ENCODE results near the gene COL21A1. TPM values are rescaled to one million over a fixed set of nuclear protein-coding genes. Genes with fewer than 3 reads are reported as not detected.
"Not testable (repeated sequence)": the region's sequence is repeated elsewhere in the genome, so short reads cannot be mapped to it uniquely, and the experiment has no call there.

Gene COL21A1
- total and polyA plus RNA-seq, 2 donors: 16.8 to 151 TPM

- Histone ChIP-seq H3K4me1 (ENCODE audit: insufficient read depth) (no peaks in the 10 kb centered on the region), H3K36me3 (ENCODE audit: insufficient read depth) (no peaks in the 10 kb centered on the region), H3K27ac (ENCODE audit: low read depth) (no peak overlapping the region), H3K4me3 (ENCODE audit: low read depth, low read length) (no peak overlapping the region)
- no peak for DNase-seq (ENCODE audit: extremely low spot score)
- WGBS: 57% methylated on average over 5 of the region's 5 CpGs
These were observed 16.4 kb upstream of the COL21A1 start for GRCh38 chr6:56263596-56264315.

- H3K4me3 ChIP-seq (ENCODE audit: low read depth, low read length); DNase-seq (ENCODE audit: extremely low spot score); H3K4me1 ChIP-seq (ENCODE audit: insufficient read depth); H3K36me3 ChIP-seq (ENCODE audit: insufficient read depth); H3K27ac ChIP-seq (ENCODE audit: low read depth): not testable (repeated sequence)
These were observed 13.2 kb upstream of the COL21A1 start for GRCh38 chr6:56260593-56260992.

GRCh38 chr6:56259234-56260077, 12.1 kb upstream of the COL21A1 start:
- 71% methylated on average over 3 of the region's 3 CpGs for WGBS
- no peaks in the 10 kb centered on the region for H3K4me1 ChIP-seq (ENCODE audit: insufficient read depth)
- DNase-seq (ENCODE audit: extremely low spot score): no peak

GRCh38 chr6:56255349-56255748, 8.0 kb upstream of the COL21A1 start:
- Histone ChIP-seq H3K4me1 (ENCODE audit: insufficient read depth) (no peaks in the 10 kb centered on the region), H3K27ac (ENCODE audit: low read depth) (no peak overlapping the region), H3K4me3 (ENCODE audit: low read depth, low read length) (no peak overlapping the region), H3K36me3 (ENCODE audit: insufficient read depth) (no peaks in the 10 kb centered on the region)
- 81% methylated on average over 1 of the region's 1 CpG for WGBS
- DNase-seq (ENCODE audit: extremely low spot score): no peak

More at GRCh38 chr6:56259234-56260077, 12.1 kb upstream of the COL21A1 start:
- no peak overlapping the region for H3K27ac ChIP-seq (ENCODE audit: low read depth)
- H3K4me3 ChIP-seq (ENCODE audit: low read depth, low read length): no peak overlapping the region
- no peaks in the 10 kb centered on the region for H3K36me3 ChIP-seq (ENCODE audit: insufficient read depth)

GRCh38 chr6:56250266-56250665, 2.9 kb upstream of the COL21A1 start:
- Histone ChIP-seq H3K4me1 (ENCODE audit: insufficient read depth) (no peaks in the 10 kb centered on the region), H3K27ac (ENCODE audit: low read depth) (no peak overlapping the region), H3K36me3 (ENCODE audit: insufficient read depth) (no peaks in the 10 kb centered on the region), H3K4me3 (ENCODE audit: low read depth, low read length) (no peak overlapping the region)
- 45% methylated on average over 2 of the region's 2 CpGs for WGBS
- DNase-seq (ENCODE audit: extremely low spot score): no peak

- 27% methylated on average over 12 of the region's 12 CpGs for WGBS
- Histone ChIP-seq H3K36me3 (ENCODE audit: insufficient read depth) (no peaks in the 10 kb centered on the region), H3K27ac (ENCODE audit: low read depth) (no peak overlapping the region), H3K4me1 (ENCODE audit: insufficient read depth) (no peaks in the 10 kb centered on the region), H3K4me3 (ENCODE audit: low read depth, low read length) (peak overlapping the region; percentile 35)
- DNase-seq (ENCODE audit: extremely low spot score): no peak
These were observed 308 bp upstream of the COL21A1 start for GRCh38 chr6:56247654-56248122.

GRCh38 chr6:56246541-56246880, 869 bp downstream of the COL21A1 start:
- DNase-seq (ENCODE audit: extremely low spot score): no peak
- Histone ChIP-seq H3K4me3 (ENCODE audit: low read depth, low read length) (peak overlapping the region; percentile 35), H3K4me1 (ENCODE audit: insufficient read depth) (no peaks in the 10 kb centered on the region), H3K27ac (ENCODE audit: low read depth) (no peak overlapping the region), H3K36me3 (ENCODE audit: insufficient read depth) (no peaks in the 10 kb centered on the region)
- WGBS: 19% methylated on average over 5 of the region's 5 CpGs

GRCh38 chr6:56245903-56246351, 1.5 kb downstream of the COL21A1 start:
- H3K4me1 ChIP-seq (ENCODE audit: insufficient read depth): no peaks in the 10 kb centered on the region
- peak; percentile 53 for DNase-seq (ENCODE audit: extremely low spot score)
- 10% methylated on average over 2 of the region's 2 CpGs for WGBS
- no peaks in the 10 kb centered on the region for H3K36me3 ChIP-seq (ENCODE audit: insufficient read depth)
- no peak overlapping the region for H3K27ac ChIP-seq (ENCODE audit: low read depth)
- H3K4me3 ChIP-seq (ENCODE audit: low read depth, low read length): no peak overlapping the region

- Histone ChIP-seq H3K27ac (ENCODE audit: low read depth) (no peak overlapping the region), H3K4me1 (ENCODE audit: insufficient read depth) (no peaks in the 10 kb centered on the region), H3K4me3 (ENCODE audit: low read depth, low read length) (no peak overlapping the region), H3K36me3 (ENCODE audit: insufficient read depth) (no peaks in the 10 kb centered on the region)
- WGBS: 92% methylated on average over 3 of the region's 3 CpGs
- DNase-seq (ENCODE audit: extremely low spot score): no peak
These were observed 2.7 kb downstream of the COL21A1 start for GRCh38 chr6:56244528-56245253.

- Histone ChIP-seq H3K27ac (ENCODE audit: low read depth) (no peak overlapping the region), H3K4me1 (ENCODE audit: insufficient read depth) (no peaks in the 10 kb centered on the region), H3K4me3 (ENCODE audit: low read depth, low read length) (no peak overlapping the region), H3K36me3 (ENCODE audit: insufficient read depth) (no peaks in the 10 kb centered on the region)
- no peak for DNase-seq (ENCODE audit: extremely low spot score)
These were observed 3.3 kb downstream of the COL21A1 start for GRCh38 chr6:56244089-56244488.

GRCh38 chr6:56243518-56244070, 3.8 kb downstream of the COL21A1 start:
- H3K4me3 ChIP-seq (ENCODE audit: low read depth, low read length): no peak overlapping the region
- no peak for DNase-seq (ENCODE audit: extremely low spot score)
- WGBS: 54% methylated on average over 2 of the region's 2 CpGs
- no peaks in the 10 kb centered on the region for H3K36me3 ChIP-seq (ENCODE audit: insufficient read depth)
- no peak overlapping the region for H3K27ac ChIP-seq (ENCODE audit: low read depth)
- H3K4me1 ChIP-seq (ENCODE audit: insufficient read depth): no peaks in the 10 kb centered on the region

GRCh38 chr6:56242346-56242745, 5.0 kb downstream of the COL21A1 start:
- no peaks in the 10 kb centered on the region for H3K36me3 ChIP-seq (ENCODE audit: insufficient read depth)
- no peak overlapping the region for H3K27ac ChIP-seq (ENCODE audit: low read depth)
- no peak overlapping the region for H3K4me3 ChIP-seq (ENCODE audit: low read depth, low read length)
- no peaks in the 10 kb centered on the region for H3K4me1 ChIP-seq (ENCODE audit: insufficient read depth)
- WGBS: 13% methylated on average over 2 of the region's 2 CpGs
- no peak for DNase-seq (ENCODE audit: extremely low spot score)

GRCh38 chr6:56241124-56241802, 6.1 kb downstream of the COL21A1 start:
- H3K27ac ChIP-seq (ENCODE audit: low read depth): no peak overlapping the region
- no peak overlapping the region for H3K4me3 ChIP-seq (ENCODE audit: low read depth, low read length)
- H3K36me3 ChIP-seq (ENCODE audit: insufficient read depth): no peaks in the 10 kb centered on the region
- DNase-seq (ENCODE audit: extremely low spot score): no peak
- WGBS: 67% methylated on average over 5 of the region's 5 CpGs
- no peaks in the 10 kb centered on the region for H3K4me1 ChIP-seq (ENCODE audit: insufficient read depth)
